ENCODE data around the gene CTBP2. TPM values are rescaled to one million over a fixed set of nuclear protein-coding genes. Genes with fewer than 3 reads are reported as not detected.

The CTBP2 gene
- total RNA-seq, 2 experiments from 2014 or later, result 0.27 to 0.29 TPM

- H3K27ac Mint-ChIP-seq, result no peak overlapping the region
- intact Hi-C loops (cut with micrococcal nuclease), result no loop called here
- no peaks in the 10 kb centered on the region for H3K9me3 Mint-ChIP-seq
- H3K4me1 Mint-ChIP-seq (ENCODE audit: low read depth), result no peaks in the 10 kb centered on the region
- DNase-seq, result peak; percentile 3
- no peak overlapping the region for H3K4me3 Mint-ChIP-seq
- ChIA-PET POLR2A (no interaction called here), CTCF (no interaction called here)
- H3K36me3 Mint-ChIP-seq, result no peaks in the 10 kb centered on the region
- H3K27me3 Mint-ChIP-seq, result peaks cover 6% of the 10 kb centered on the region
Observed at GRCh38 chr10:124997771-124998623, 162.4 kb downstream of the CTBP2 start.

GRCh38 chr10:124997306-124997705, 163.1 kb downstream of the CTBP2 start:
- H3K27ac Mint-ChIP-seq, result no peak overlapping the region
- CTCF ChIA-PET, result no interaction called here
- POLR2A ChIA-PET, result no interaction called here
- H3K4me3 Mint-ChIP-seq, result no peak overlapping the region
- intact Hi-C loops (cut with micrococcal nuclease), result no loop called here
- H3K36me3 Mint-ChIP-seq, result no peaks in the 10 kb centered on the region
- no peaks in the 10 kb centered on the region for H3K9me3 Mint-ChIP-seq
- no peak for DNase-seq
- H3K27me3 Mint-ChIP-seq, result peaks cover 6% of the 10 kb centered on the region
- no peaks in the 10 kb centered on the region for H3K4me1 Mint-ChIP-seq (ENCODE audit: low read depth)

DNA sequence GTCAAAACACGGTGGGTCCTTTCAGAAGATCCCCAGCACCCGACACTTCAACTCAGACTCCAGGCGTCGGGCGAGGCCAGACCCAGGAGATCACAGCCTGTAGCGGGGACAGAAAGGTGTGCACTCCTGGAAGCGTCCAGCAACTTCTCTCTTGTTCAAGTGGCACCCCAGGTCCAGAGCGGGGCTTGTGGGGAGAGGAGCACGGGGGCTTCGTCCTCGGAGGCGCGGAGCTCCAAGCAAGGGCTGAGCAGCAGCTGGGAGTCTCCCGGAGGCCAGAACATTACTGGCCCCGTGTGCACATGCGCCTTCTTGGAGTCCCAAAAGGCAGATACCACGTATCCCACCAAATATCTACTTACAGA, 163.5 kb downstream of the CTBP2 start:
- intact Hi-C loops (cut with micrococcal nuclease), result no loop called here
- H3K4me3 Mint-ChIP-seq, result no peak overlapping the region
- ChIA-PET POLR2A (no interaction called here), CTCF (interaction anchor here (0.6 kb wide), 1 partner anchor 58 kb away, joined by 3 read pairs; no protein-coding TSS in a partner anchor)
- no peaks in the 10 kb centered on the region for H3K9me3 Mint-ChIP-seq
- no peaks in the 10 kb centered on the region for H3K36me3 Mint-ChIP-seq
- no peak for DNase-seq
- no peaks in the 10 kb centered on the region for H3K4me1 Mint-ChIP-seq (ENCODE audit: low read depth)
- peaks cover 6% of the 10 kb centered on the region for H3K27me3 Mint-ChIP-seq
- H3K27ac Mint-ChIP-seq, result no peak overlapping the region

DNA sequence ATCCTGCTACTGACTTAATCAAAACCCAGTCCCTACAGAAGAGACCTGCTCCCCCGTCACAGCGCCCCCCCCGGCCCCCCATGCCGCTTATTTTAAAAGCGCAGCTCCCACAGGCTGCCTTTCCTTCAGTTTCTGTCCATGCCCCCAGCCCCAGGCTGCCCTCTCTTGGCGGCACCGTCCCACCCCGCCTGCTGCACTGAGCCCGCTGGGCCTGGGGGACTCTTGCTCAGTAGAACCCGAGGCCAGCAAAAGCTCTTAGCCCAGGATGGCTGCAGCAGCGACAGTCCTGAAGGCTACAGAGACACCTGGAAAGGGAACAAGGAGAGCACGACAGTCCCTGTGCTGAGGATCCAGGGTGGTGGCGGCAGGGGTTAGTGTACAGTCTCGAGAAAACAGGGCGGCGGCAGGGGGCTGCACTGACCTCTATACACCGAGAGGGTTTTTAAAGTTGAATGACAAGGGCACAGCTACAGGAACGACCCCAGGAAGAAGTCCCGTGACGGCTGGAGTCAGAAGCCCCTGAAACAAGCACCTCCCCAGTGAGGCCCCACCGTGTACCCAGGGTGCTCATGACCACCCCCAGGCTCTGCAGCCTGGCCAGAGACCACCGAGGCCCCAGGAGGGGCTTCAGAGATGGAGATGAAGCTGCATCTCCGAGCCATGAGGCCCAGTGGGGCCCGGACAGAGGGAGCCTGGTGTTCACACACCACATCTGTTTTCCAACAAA, 164.1 kb downstream of the CTBP2 start:
- CTCF ChIA-PET, result interaction anchor here (0.6 kb wide), 1 partner anchor 57 kb away, joined by 3 read pairs; no protein-coding TSS in a partner anchor

DNA sequence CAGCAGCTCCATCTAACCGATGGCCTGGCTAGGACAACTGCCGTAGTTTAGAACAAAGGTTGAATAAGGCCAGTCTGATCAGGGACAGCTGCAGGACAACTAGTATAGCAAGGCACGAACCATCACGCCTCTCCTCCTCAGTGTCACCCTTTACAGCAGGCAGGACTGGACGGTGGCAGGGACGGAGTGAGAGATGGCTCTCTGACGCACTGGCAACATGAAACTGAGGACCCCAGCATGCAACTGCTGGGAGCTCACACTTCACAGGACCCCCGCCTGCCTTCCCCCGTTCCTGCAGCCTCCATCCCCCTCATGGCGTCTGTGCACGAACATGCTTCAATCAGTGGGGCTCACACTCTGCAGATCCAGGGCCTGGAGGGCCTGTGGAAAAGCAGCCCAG, 164.8 kb downstream of the CTBP2 start:
- H3K27ac Mint-ChIP-seq, result no peak overlapping the region
- DNase-seq, result peak; percentile 4

More for the DNA sequence above, 164.1 kb downstream of the CTBP2 start:
- no peak overlapping the region for H3K4me3 Mint-ChIP-seq
- no peaks in the 10 kb centered on the region for H3K36me3 Mint-ChIP-seq
- peaks cover 6% of the 10 kb centered on the region for H3K27me3 Mint-ChIP-seq
- POLR2A ChIA-PET, result no interaction called here
- no peaks in the 10 kb centered on the region for H3K4me1 Mint-ChIP-seq (ENCODE audit: low read depth)
- intact Hi-C loops (cut with micrococcal nuclease), result no loop called here
- no peak overlapping the region for H3K27ac Mint-ChIP-seq
- no peaks in the 10 kb centered on the region for H3K9me3 Mint-ChIP-seq
- peak; percentile 5 for DNase-seq

DNA sequence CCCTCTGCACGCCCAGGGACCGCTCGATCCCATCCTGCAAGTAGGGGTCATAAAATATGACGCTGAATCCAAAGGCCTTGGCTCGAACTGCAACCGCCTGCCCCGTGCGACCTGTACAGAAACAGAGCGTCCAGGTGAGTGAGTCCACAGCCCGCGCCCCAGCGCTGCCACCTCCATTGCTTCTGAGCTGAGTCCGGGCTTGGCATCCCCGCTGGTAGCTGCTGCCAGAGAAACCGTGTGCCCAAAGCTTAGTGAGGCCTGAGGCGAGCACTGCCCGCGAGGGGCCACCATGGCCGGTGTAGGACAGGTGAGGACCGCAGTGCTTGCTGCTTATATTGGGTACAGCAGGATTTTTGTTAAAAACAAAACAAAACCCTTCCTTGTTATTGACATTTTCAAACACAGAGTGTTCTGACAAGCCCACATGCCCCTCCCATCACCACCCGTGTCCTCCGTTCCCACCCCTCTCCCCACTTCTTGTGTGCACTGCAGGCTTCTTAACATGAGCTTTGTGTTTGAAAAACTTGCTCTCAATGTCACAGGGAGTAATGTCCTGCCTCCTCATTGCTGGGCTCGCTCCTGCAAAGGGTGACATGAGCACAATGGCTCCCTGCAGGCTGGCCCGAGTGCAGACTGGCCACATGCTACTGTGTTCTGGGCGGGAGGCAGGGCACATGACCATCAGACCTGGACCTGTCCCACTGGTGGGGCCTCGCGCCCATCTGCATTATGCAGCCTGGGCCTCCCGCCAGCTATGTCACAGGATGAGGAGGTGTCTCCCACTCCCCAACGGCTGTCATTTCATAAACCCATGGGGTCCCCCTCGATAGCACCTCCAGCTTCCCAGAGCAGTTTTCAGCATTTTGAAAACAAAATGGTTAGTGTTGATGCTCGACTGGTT, 165.5 kb downstream of the CTBP2 start:
- H3K27me3 Mint-ChIP-seq, result peaks cover 3% of the 10 kb centered on the region
- POLR2A ChIA-PET, result no interaction called here
- peak; percentile 5 for DNase-seq
- H3K4me1 Mint-ChIP-seq (ENCODE audit: low read depth), result no peaks in the 10 kb centered on the region
- CTCF ChIA-PET, result no interaction called here
- no peak overlapping the region for H3K4me3 Mint-ChIP-seq
- intact Hi-C loops (cut with micrococcal nuclease), result no loop called here
- no peaks in the 10 kb centered on the region for H3K36me3 Mint-ChIP-seq
- no peak overlapping the region for H3K27ac Mint-ChIP-seq
- no peaks in the 10 kb centered on the region for H3K9me3 Mint-ChIP-seq

More for the DNA sequence above, 164.8 kb downstream of the CTBP2 start:
- ChIA-PET POLR2A (no interaction called here), CTCF (no interaction called here)
- no peaks in the 10 kb centered on the region for H3K4me1 Mint-ChIP-seq (ENCODE audit: low read depth)
- no peaks in the 10 kb centered on the region for H3K9me3 Mint-ChIP-seq
- intact Hi-C loops (cut with micrococcal nuclease), result no loop called here
- peaks cover 4% of the 10 kb centered on the region for H3K27me3 Mint-ChIP-seq
- no peaks in the 10 kb centered on the region for H3K36me3 Mint-ChIP-seq
- no peak overlapping the region for H3K4me3 Mint-ChIP-seq

DNA sequence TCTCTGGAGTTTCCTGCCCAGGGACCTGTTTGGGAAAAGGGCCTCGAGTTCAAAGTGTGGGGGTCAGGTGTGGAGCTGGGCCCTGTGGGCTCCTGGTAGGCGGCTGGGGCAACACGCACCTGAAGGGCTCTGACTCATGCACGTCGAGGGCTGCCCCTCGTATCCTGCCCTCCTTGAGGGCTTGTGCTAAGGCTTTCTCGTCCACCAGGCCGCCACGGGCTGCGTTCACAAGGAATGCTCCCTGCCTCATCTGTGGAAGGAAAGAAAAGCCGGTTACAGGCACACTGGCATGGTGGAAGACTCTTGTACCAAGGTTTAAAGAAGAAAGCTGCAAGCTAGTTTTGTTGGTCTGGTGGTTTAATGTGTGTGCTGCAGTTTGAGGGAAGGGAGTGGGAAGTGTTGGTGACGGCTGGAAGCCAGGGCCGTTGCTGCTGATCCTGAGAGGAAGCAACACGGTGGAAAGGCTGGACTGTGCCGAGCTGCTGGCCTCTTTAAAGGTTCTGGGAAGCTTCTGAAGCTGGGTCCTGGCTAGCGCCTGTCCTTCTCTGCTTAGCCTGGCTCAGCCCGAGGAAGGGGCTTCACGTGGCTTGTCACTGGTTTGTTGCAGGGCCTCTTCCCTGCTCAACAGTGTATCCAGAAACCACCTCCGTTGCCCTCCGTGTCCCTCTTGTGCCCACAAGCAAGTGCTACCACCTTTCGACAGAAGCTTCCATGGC, 166.5 kb downstream of the CTBP2 start:
- peak; percentile 7 for DNase-seq
- H3K4me3 Mint-ChIP-seq, result no peak overlapping the region
- no peaks in the 10 kb centered on the region for H3K9me3 Mint-ChIP-seq
- H3K4me1 Mint-ChIP-seq (ENCODE audit: low read depth), result no peaks in the 10 kb centered on the region
- ChIA-PET POLR2A (no interaction called here), CTCF (interaction anchor here (1.7 kb wide), 1 partner anchor 125 kb away, joined by 3 read pairs; no protein-coding TSS in a partner anchor)
- intact Hi-C loops (cut with micrococcal nuclease), result no loop called here
- H3K36me3 Mint-ChIP-seq, result peaks cover 4% of the 10 kb centered on the region
- H3K27me3 Mint-ChIP-seq, result no peaks in the 10 kb centered on the region
- no peak overlapping the region for H3K27ac Mint-ChIP-seq

DNA sequence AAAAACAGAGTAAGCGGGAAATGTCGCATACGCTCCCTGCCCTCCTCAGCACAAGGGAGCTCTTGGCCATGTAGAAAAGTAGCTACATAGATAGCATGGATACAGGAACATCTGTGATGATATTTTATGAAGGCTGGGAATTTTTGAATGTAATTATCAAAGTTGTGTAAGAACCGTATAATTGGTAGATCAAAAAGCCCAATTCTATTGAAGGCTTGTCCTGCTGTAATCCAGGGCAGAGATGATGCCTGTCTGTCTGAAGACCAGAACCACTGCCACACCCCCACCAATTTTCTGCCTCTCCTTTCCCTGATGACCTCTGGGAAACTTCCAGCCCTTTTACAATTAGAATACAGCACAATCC, 167.0 kb downstream of the CTBP2 start:
- ChIA-PET POLR2A (no interaction called here), CTCF (interaction anchor here (1.0 to 1.7 kb wide), 4 partner anchors 17 to 125 kb away, joined by 3 to 6 read pairs (median 4); no protein-coding TSS in a partner anchor)
- Mint-ChIP-seq H3K36me3 (peaks cover 4% of the 10 kb centered on the region), H3K27ac (no peak overlapping the region), H3K4me1 (ENCODE audit: low read depth) (peaks cover 2% of the 10 kb centered on the region), H3K4me3 (no peak overlapping the region), H3K9me3 (no peaks in the 10 kb centered on the region), H3K27me3 (no peaks in the 10 kb centered on the region)
- intact Hi-C loops (cut with micrococcal nuclease), result no loop called here
- no peak for DNase-seq

DNA sequence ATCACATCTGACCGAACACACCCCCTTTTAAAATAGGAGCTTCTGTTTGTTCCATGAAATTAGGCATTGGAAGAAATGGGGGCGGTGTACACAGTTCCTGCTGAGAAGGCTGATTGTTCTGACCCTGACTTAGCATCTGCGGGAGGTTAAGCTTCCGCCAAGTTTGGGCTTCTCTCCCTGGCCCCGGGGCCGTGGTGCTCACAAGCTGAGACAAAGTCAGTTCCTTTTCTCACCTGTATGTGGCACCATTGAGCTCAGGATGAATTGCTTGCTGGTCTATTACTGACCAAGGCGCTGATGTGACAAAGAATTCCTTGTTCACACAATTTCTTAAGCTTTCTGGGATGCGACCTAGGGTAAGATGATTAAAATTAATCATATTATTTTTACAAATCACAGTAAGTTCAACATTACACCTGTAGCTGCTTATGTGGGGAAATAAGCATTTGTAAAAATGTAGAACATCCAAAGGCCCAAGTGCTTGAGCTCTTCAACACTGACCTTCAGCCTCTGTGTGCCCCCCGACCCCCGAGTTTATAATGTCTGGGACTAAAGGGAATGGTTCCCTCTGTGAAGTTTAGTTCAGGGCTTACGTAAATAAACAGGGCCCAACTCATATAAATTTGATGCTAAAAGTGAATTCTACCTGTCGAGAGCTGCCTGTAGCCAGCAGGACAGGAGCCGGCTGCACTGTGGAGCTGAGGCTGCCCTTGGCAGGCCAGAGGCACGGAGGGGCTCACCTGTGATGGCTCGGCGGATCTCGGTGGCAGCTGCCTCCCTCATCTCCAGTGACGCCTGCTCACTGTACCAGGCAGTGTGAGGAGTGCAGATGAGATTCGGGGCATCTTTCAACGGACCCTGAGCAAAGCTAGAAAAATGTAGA, 167.7 kb downstream of the CTBP2 start:
- Mint-ChIP-seq H3K27ac (no peak overlapping the region), H3K27me3 (no peaks in the 10 kb centered on the region), H3K9me3 (no peaks in the 10 kb centered on the region), H3K4me3 (no peak overlapping the region), H3K4me1 (ENCODE audit: low read depth) (peaks cover 2% of the 10 kb centered on the region), H3K36me3 (peaks cover 4% of the 10 kb centered on the region)
- ChIA-PET CTCF (interaction anchor here (0.6 to 1.7 kb wide), 14 partner anchors 10 to 198 kb away, joined by 3 to 6 read pairs (median 4); partner anchors contain the start of gene ABRAXAS2), POLR2A (no interaction called here)
- DNase-seq, result peak; percentile 27
- intact Hi-C loops (cut with micrococcal nuclease), result no loop called here

DNA sequence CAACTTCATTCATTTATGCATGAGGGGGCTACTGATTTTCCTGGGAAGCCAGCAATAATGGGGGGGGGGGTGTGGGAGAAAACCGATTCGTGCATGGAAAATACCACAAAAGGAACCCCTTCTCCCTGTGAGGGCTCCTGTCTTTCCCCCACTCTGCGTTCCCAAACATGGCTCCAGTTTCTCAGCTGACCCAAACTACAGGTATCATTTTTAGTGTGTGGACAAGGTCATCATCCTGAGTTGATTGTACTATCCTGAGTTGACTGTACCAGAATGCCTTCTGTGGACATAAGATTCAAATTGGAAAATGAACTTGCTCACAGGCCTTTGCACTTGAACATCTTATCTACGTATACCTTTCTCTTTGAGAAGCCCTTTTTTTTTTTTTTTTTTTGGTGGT, 168.5 kb downstream of the CTBP2 start:
- H3K27me3 Mint-ChIP-seq, result no peaks in the 10 kb centered on the region
- POLR2A ChIA-PET, result no interaction called here

More for the DNA sequence above, 168.5 kb downstream of the CTBP2 start:
- Mint-ChIP-seq H3K27ac (no peak overlapping the region), H3K4me3 (no peak overlapping the region), H3K36me3 (peaks cover 4% of the 10 kb centered on the region), H3K4me1 (ENCODE audit: low read depth) (peaks cover 2% of the 10 kb centered on the region), H3K9me3 (no peaks in the 10 kb centered on the region)
- peak; percentile 3 for DNase-seq
- intact Hi-C loops (cut with micrococcal nuclease), result no loop called here
- CTCF ChIA-PET, result interaction anchor here (0.7 to 1.3 kb wide), 10 partner anchors 9 to 943 kb away, joined by 3 to 5 read pairs (median 4); partner anchors contain the start of gene ABRAXAS2

All from activated CD4-positive, alpha-beta memory T cell treated with anti-CD3 and anti-CD28 coated beads for 36 hours (primary cell).